ENCODE data around the gene TRAPPC8.

The TRAPPC8 gene

GRCh38 chr18:31892936-31893335 is 50.0 kb downstream of the TRAPPC8 start:
- H3K4me1 ChIP-seq (ENCODE audit: control insufficient read depth in 2 of 2, insufficient read depth in 1 of 2, low read depth in 1 of 2, low read length in 2 of 2) = no peaks in the 10 kb centered on the region
- no peak overlapping the region for H3K23ac ChIP-seq (ENCODE audit: low read depth, low read length, poor library complexity)
- no peak overlapping the region for H2BK15ac ChIP-seq (ENCODE audit: low read length)
- H3K9ac ChIP-seq (ENCODE audit: low read depth, low read length, poor library complexity) = no peak overlapping the region
- H4K91ac ChIP-seq (ENCODE audit: low read depth, low read length, poor library complexity) = no peak overlapping the region
- H3K36me3 ChIP-seq (replicated peaks in 1 of 2; ENCODE audit: control insufficient read depth in 2 of 2, insufficient read depth in 2 of 2, low read length in 2 of 2) = peaks cover 3 to 79% of the 10 kb centered on the region in 2 donors
- H2AK5ac ChIP-seq (ENCODE audit: low read depth, low read length) = no peak overlapping the region
- no peak overlapping the region for H2AFZ ChIP-seq (ENCODE audit: low read length)
- no peaks in the 10 kb centered on the region for H3K79me1 ChIP-seq (ENCODE audit: low read depth, low read length)
- no peak for DNase-seq (ENCODE audit: low spot score)
- no peak overlapping the region for H3K4ac ChIP-seq (ENCODE audit: low read length)
- no peaks in the 10 kb centered on the region for H3K27me3 ChIP-seq (ENCODE audit: control insufficient read depth in 3 of 3, insufficient read depth in 3 of 3, low read depth in 1 of 3, low read length in 3 of 3)
- no CpG with 5 or more reads among the region's 4 CpGs for WGBS, 2 donors (ENCODE audit: extremely low coverage in 2 of 2, insufficient read length in 2 of 2, insufficient replicate concordance in 1 of 2)
- no peak overlapping the region for H4K8ac ChIP-seq (ENCODE audit: low read depth, low read length)
- H2BK5ac ChIP-seq (ENCODE audit: low read length) = no peak overlapping the region
- no peak overlapping the region for H3K18ac ChIP-seq (ENCODE audit: low read length)
- H3K4me3 ChIP-seq (ENCODE audit: low read length in 2 of 2) = no peak overlapping the region
- no peaks in the 10 kb centered on the region for H3K9me3 ChIP-seq (replicated peaks in 1 of 2; ENCODE audit: control insufficient read depth in 2 of 2, insufficient read depth in 1 of 2, low read depth in 1 of 2, low read length in 2 of 2)
- H2BK12ac ChIP-seq (ENCODE audit: low read length) = no peak overlapping the region
- no peak overlapping the region for H3K4me2 ChIP-seq (ENCODE audit: insufficient read depth, low read length, poor library complexity, severe bottlenecking)
- no peak overlapping the region for H3K14ac ChIP-seq (ENCODE audit: low read length)
- no peak overlapping the region for H3K27ac ChIP-seq (replicated peaks; ENCODE audit: low read length)
- no peak overlapping the region for H2BK120ac ChIP-seq (ENCODE audit: low read depth, low read length)

GRCh38 chr18:31891566-31891965 is 51.4 kb downstream of the TRAPPC8 start:
- no peak overlapping the region for H3K4me3 ChIP-seq (ENCODE audit: low read length in 2 of 2)
- no peaks in the 10 kb centered on the region for H3K9me3 ChIP-seq (replicated peaks in 1 of 2; ENCODE audit: control insufficient read depth in 2 of 2, insufficient read depth in 1 of 2, low read depth in 1 of 2, low read length in 2 of 2)
- H3K79me1 ChIP-seq (ENCODE audit: low read depth, low read length) = no peaks in the 10 kb centered on the region
- no peaks in the 10 kb centered on the region for H3K27me3 ChIP-seq (ENCODE audit: control insufficient read depth in 3 of 3, insufficient read depth in 3 of 3, low read depth in 1 of 3, low read length in 3 of 3)
- WGBS, 2 donors (ENCODE audit: extremely low coverage in 2 of 2, insufficient read length in 2 of 2, insufficient replicate concordance in 1 of 2) = no CpG with 5 or more reads among the region's 3 CpGs
- no peak overlapping the region for H3K18ac ChIP-seq (ENCODE audit: low read length)
- no peak overlapping the region for H3K9ac ChIP-seq (ENCODE audit: low read depth, low read length, poor library complexity)
- peaks cover 3 to 77% of the 10 kb centered on the region in 2 donors for H3K36me3 ChIP-seq (replicated peaks in 1 of 2; ENCODE audit: control insufficient read depth in 2 of 2, insufficient read depth in 2 of 2, low read length in 2 of 2)
- no peak overlapping the region for H3K27ac ChIP-seq (replicated peaks; ENCODE audit: low read length)
- H4K91ac ChIP-seq (ENCODE audit: low read depth, low read length, poor library complexity) = no peak overlapping the region
- no peak overlapping the region for H2BK120ac ChIP-seq (ENCODE audit: low read depth, low read length)
- no peak overlapping the region for H2BK12ac ChIP-seq (ENCODE audit: low read length)
- H2AK5ac ChIP-seq (ENCODE audit: low read depth, low read length) = no peak overlapping the region
- no peak overlapping the region for H3K4ac ChIP-seq (ENCODE audit: low read length)
- H2AFZ ChIP-seq (ENCODE audit: low read length) = no peak overlapping the region
- no peak overlapping the region for H3K14ac ChIP-seq (ENCODE audit: low read length)
- no peak overlapping the region for H3K23ac ChIP-seq (ENCODE audit: low read depth, low read length, poor library complexity)
- DNase-seq (ENCODE audit: low spot score) = no peak
- no peak overlapping the region for H2BK5ac ChIP-seq (ENCODE audit: low read length)
- H3K4me2 ChIP-seq (ENCODE audit: insufficient read depth, low read length, poor library complexity, severe bottlenecking) = no peak overlapping the region
- H4K8ac ChIP-seq (ENCODE audit: low read depth, low read length) = no peak overlapping the region
- no peaks in the 10 kb centered on the region for H3K4me1 ChIP-seq (ENCODE audit: control insufficient read depth in 2 of 2, insufficient read depth in 1 of 2, low read depth in 1 of 2, low read length in 2 of 2)
- H2BK15ac ChIP-seq (ENCODE audit: low read length) = no peak overlapping the region

- Histone ChIP-seq H3K18ac (ENCODE audit: low read length) (no peak overlapping the region), H4K8ac (ENCODE audit: low read depth, low read length) (no peak overlapping the region), H3K9ac (ENCODE audit: low read depth, low read length, poor library complexity) (no peak overlapping the region), H3K23ac (ENCODE audit: low read depth, low read length, poor library complexity) (no peak overlapping the region), H3K14ac (ENCODE audit: low read length) (no peak overlapping the region), H3K27ac (replicated peaks; ENCODE audit: low read length) (no peak overlapping the region), H3K4me3 (ENCODE audit: low read length in 2 of 2) (no peak overlapping the region), H3K4me1 (ENCODE audit: control insufficient read depth in 2 of 2, insufficient read depth in 1 of 2, low read depth in 1 of 2, low read length in 2 of 2) (no peaks in the 10 kb centered on the region), H3K36me3 (replicated peaks in 1 of 2; ENCODE audit: control insufficient read depth in 2 of 2, insufficient read depth in 2 of 2, low read length in 2 of 2) (peaks cover 5 to 74% of the 10 kb centered on the region in 2 donors), H2AK5ac (ENCODE audit: low read depth, low read length) (no peak overlapping the region), H2BK12ac (ENCODE audit: low read length) (no peak overlapping the region), H2BK5ac (ENCODE audit: low read length) (no peak overlapping the region), H3K4ac (ENCODE audit: low read length) (no peak overlapping the region), H3K4me2 (ENCODE audit: insufficient read depth, low read length, poor library complexity, severe bottlenecking) (no peak overlapping the region), H2BK120ac (ENCODE audit: low read depth, low read length) (no peak overlapping the region), H2BK15ac (ENCODE audit: low read length) (no peak overlapping the region), H2AFZ (ENCODE audit: low read length) (no peak overlapping the region), H3K79me1 (ENCODE audit: low read depth, low read length) (no peaks in the 10 kb centered on the region), H3K27me3 (ENCODE audit: control insufficient read depth in 3 of 3, insufficient read depth in 3 of 3, low read depth in 1 of 3, low read length in 3 of 3) (no peaks in the 10 kb centered on the region), H4K91ac (ENCODE audit: low read depth, low read length, poor library complexity) (no peak overlapping the region), H3K9me3 (replicated peaks in 1 of 2; ENCODE audit: control insufficient read depth in 2 of 2, insufficient read depth in 1 of 2, low read depth in 1 of 2, low read length in 2 of 2) (peaks cover 0 to 22% of the 10 kb centered on the region in 2 donors)
- no CpG with 5 or more reads among the region's 4 CpGs for WGBS, 2 donors (ENCODE audit: extremely low coverage in 2 of 2, insufficient read length in 2 of 2, insufficient replicate concordance in 1 of 2)
- no peak for DNase-seq (ENCODE audit: low spot score)
Measured at GRCh38 chr18:31884020-31884419, 58.9 kb downstream of the TRAPPC8 start.

DNA sequence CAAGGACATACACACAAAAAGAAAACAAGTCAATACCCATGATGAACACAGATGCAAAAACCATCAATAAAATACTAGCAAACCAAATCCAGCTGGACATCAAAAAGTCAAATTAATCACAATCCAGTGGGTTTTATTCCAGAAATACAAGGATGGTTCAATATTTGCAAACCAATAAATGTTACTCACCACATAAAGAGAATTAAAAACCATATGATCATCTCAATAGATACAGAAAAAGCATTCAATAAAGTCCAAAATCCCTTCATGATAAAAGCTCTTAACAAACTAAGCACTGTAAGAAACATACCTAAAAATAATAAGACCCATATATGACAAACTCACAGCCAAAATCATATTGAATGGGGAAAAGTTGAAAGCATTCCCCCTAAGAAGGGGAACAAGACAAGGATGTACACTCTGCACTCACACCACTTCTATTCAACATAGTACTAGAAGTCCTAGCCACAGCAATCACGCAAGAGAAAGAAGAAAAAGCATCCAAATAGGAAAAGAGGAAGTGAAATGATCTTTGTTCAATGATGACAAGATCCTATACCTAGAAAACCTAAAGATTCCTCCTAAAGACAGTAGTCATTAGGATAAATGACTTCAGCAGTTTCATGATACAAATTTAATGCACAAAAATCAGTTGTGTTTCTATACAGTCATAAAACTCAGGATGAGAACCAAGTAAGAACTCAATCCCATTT is 62.6 kb downstream of the TRAPPC8 start:
- H3K4me3 ChIP-seq (ENCODE audit: low read length in 2 of 2) = no peak overlapping the region
- peaks cover 2% of the 10 kb centered on the region for H3K79me1 ChIP-seq (ENCODE audit: low read depth, low read length)
- H3K4me1 ChIP-seq (ENCODE audit: control insufficient read depth in 2 of 2, insufficient read depth in 1 of 2, low read depth in 1 of 2, low read length in 2 of 2) = no peaks in the 10 kb centered on the region
- H2BK5ac ChIP-seq (ENCODE audit: low read length) = no peak overlapping the region
- no peak overlapping the region for H4K8ac ChIP-seq (ENCODE audit: low read depth, low read length)
- no peak overlapping the region for H3K27ac ChIP-seq (replicated peaks; ENCODE audit: low read length)
- no CpG with 5 or more reads among the region's 1 CpG for WGBS, 2 donors (ENCODE audit: extremely low coverage in 2 of 2, insufficient read length in 2 of 2, insufficient replicate concordance in 1 of 2)
- no peak overlapping the region for H2AK5ac ChIP-seq (ENCODE audit: low read depth, low read length)
- H3K23ac ChIP-seq (ENCODE audit: low read depth, low read length, poor library complexity) = no peak overlapping the region
- no peak overlapping the region for H3K4me2 ChIP-seq (ENCODE audit: insufficient read depth, low read length, poor library complexity, severe bottlenecking)
- H3K9ac ChIP-seq (ENCODE audit: low read depth, low read length, poor library complexity) = no peak overlapping the region
- no peak overlapping the region for H3K18ac ChIP-seq (ENCODE audit: low read length)
- H3K9me3 ChIP-seq (replicated peaks in 1 of 2; ENCODE audit: control insufficient read depth in 2 of 2, insufficient read depth in 1 of 2, low read depth in 1 of 2, low read length in 2 of 2) = peaks cover 3 to 24% of the 10 kb centered on the region in 2 donors
- H2AFZ ChIP-seq (ENCODE audit: low read length) = no peak overlapping the region
- H3K36me3 ChIP-seq (replicated peaks in 1 of 2; ENCODE audit: control insufficient read depth in 2 of 2, insufficient read depth in 2 of 2, low read length in 2 of 2) = peaks cover 9 to 74% of the 10 kb centered on the region in 2 donors
- H3K27me3 ChIP-seq (ENCODE audit: control insufficient read depth in 3 of 3, insufficient read depth in 3 of 3, low read depth in 1 of 3, low read length in 3 of 3) = no peaks in the 10 kb centered on the region
- H2BK15ac ChIP-seq (ENCODE audit: low read length) = no peak overlapping the region
- H4K91ac ChIP-seq (ENCODE audit: low read depth, low read length, poor library complexity) = no peak overlapping the region
- no peak for DNase-seq (ENCODE audit: low spot score)
- no peak overlapping the region for H2BK120ac ChIP-seq (ENCODE audit: low read depth, low read length)
- no peak overlapping the region for H3K14ac ChIP-seq (ENCODE audit: low read length)
- no peak overlapping the region for H3K4ac ChIP-seq (ENCODE audit: low read length)
- no peak overlapping the region for H2BK12ac ChIP-seq (ENCODE audit: low read length)

Measured in neuronal stem cell (in vitro differentiated cells).